ENCODE data around the gene ARHGEF40.

The ARHGEF40 gene

GRCh38 chr14:21098892-21099595, 28.9 kb downstream of the ARHGEF40 start:
- peak; percentile 41 for DNase-seq

GRCh38 chr14:21099596-21099985, 29.5 kb downstream of the ARHGEF40 start:
- DNase-seq: no peak

GRCh38 chr14:21100931-21101330, 30.8 kb downstream of the ARHGEF40 start, which contains the start of gene TMEM253:
Gene TMEM253 (plus strand): TSS chr14:21101066. CDS start chr14:21101344, 278 bp downstream.
- DNase-seq: no peak

GRCh38 chr14:21101802-21102413, 31.8 kb downstream of the ARHGEF40 start:
- DNase-seq: no peak

GRCh38 chr14:21102521-21103410, 32.7 kb downstream of the ARHGEF40 start:
- no peak for DNase-seq

GRCh38 chr14:21103411-21103709, 33.3 kb downstream of the ARHGEF40 start:
- DNase-seq: no peak

GRCh38 chr14:21103710-21104447, 33.8 kb downstream of the ARHGEF40 start:
- DNase-seq: peak; percentile 92

- DNase-seq: peak; percentile 77
These were observed 34.5 kb downstream of the ARHGEF40 start for GRCh38 chr14:21104448-21105060.

GRCh38 chr14:21105095-21105494, 35.0 kb downstream of the ARHGEF40 start:
- no peak for DNase-seq

- DNase-seq: no peak
These were observed 36.0 kb downstream of the ARHGEF40 start for GRCh38 chr14:21106176-21106497.

- DNase-seq: peak; percentile 20
These were observed 36.6 kb downstream of the ARHGEF40 start for GRCh38 chr14:21106498-21107282.

- no peak for DNase-seq
These were observed 37.2 kb downstream of the ARHGEF40 start for GRCh38 chr14:21107283-21107800.

- no peak for DNase-seq
These were observed 38.7 kb downstream of the ARHGEF40 start for GRCh38 chr14:21108791-21109190.

GRCh38 chr14:21109377-21110138, 39.5 kb downstream of the ARHGEF40 start:
- DNase-seq: no peak

- DNase-seq: no peak
These were observed 42.2 kb downstream of the ARHGEF40 start for GRCh38 chr14:21112255-21112654.

GRCh38 chr14:21113369-21113768, 43.3 kb downstream of the ARHGEF40 start:
- no peak for DNase-seq

GRCh38 chr14:21118933-21119332, 48.8 kb downstream of the ARHGEF40 start:
- no peak for DNase-seq

GRCh38 chr14:21120686-21121085, 50.6 kb downstream of the ARHGEF40 start:
- no peak for DNase-seq

- no peak for DNase-seq
These were observed 51.0 kb downstream of the ARHGEF40 start for GRCh38 chr14:21121122-21121521.

- DNase-seq: no peak
These were observed 53.3 kb downstream of the ARHGEF40 start for GRCh38 chr14:21123429-21123828.

- no peak for DNase-seq
These were observed 63.8 kb downstream of the ARHGEF40 start for GRCh38 chr14:21133901-21134300.

Data from NCI-H526 treated with DMSO at 0.1 percent for 48 hours (cell line).